K562 (cell line): ENCODE results near the gene NUP62. TPM values are rescaled to one million over a fixed set of nuclear protein-coding genes. Genes with fewer than 3 reads are reported as not detected.

Experiments
- CREM ChIP-seq: IDR thresholded peaks from 2 replicates; pipeline ENCODE4 v1.6.1; 2014; ENCODE audit warnings: antibody characterized with exemption, low read depth
- CSDE1 ChIP-seq, 2 experiments: fragments of 450-650 bp; IDR thresholded peaks; 2 replicates each; pipeline ENCODE4 v1.6.1; 2016; ENCODE audit warnings: mild to moderate bottlenecking in 1 of 2
- CTCFL ChIP-seq: IDR thresholded peaks from 2 replicates; pipeline ENCODE4 v1.6.1; 2011; ENCODE audit warnings: borderline replicate concordance, low read depth, mild to moderate bottlenecking, moderate library complexity, low read length; ENCODE audit not compliant: insufficient read depth, poor library complexity, severe bottlenecking
- GMEB1 ChIP-seq: fragments of 250-450 bp; sonication (Bioruptor Pico); IDR thresholded peaks from 2 replicates; pipeline ENCODE4 v1.4.0; 2020; ENCODE audit warnings: mild to moderate bottlenecking
- KAT2B ChIP-seq: IDR thresholded peaks from one replicate; pipeline ENCODE4 v1.6.1; 2012; ENCODE audit warnings: low read depth, mild to moderate bottlenecking, control low read depth, inconsistent platforms, low read length, moderate library complexity
- MEIS2 ChIP-seq: fragments of 450-650 bp; IDR thresholded peaks from 2 replicates; pipeline ENCODE4 v1.6.1; 2014; ENCODE audit warnings: mild to moderate bottlenecking; ENCODE audit not compliant: partially characterized antibody
- NR2C1 ChIP-seq, 2 experiments: fragments of 450-650 bp; IDR thresholded peaks; 2 replicates each; pipeline ENCODE4 v1.6.1; 2017; ENCODE audit warnings: mild to moderate bottlenecking in 2 of 2, antibody characterized with exemption in 1 of 2, inconsistent platforms in 1 of 2, missing compliant biosample characterization in 1 of 2, missing genetic modification characterization in 1 of 2
- RBM25 ChIP-seq: fragments of 200-400 bp; formaldehyde crosslinking; IDR thresholded peaks from 2 replicates; pipeline ENCODE4 v1.6.1; 2018; ENCODE audit warnings: low read length, low read depth, moderate library complexity; ENCODE audit not compliant: severe bottlenecking
- REST ChIP-seq, 2 experiments: fragments of 450-650 bp; formaldehyde crosslinking in 1 of 2; IDR thresholded peaks; 2 replicates each; pipeline versions ENCODE4 v1.4.0 to v1.6.1; 2014 to 2020; ENCODE audit warnings: mild to moderate bottlenecking in 2 of 2, borderline replicate concordance in 1 of 2, low read depth in 1 of 2
- THAP12 ChIP-seq: fragments of 250-450 bp; sonication (Bioruptor Pico); IDR thresholded peaks from 2 replicates; pipeline ENCODE4 v1.9.0; 2021; ENCODE audit warnings: mild to moderate bottlenecking, inconsistent platforms
- ZNF586 ChIP-seq: fragments of 450-650 bp; formaldehyde crosslinking; conservative IDR thresholded peaks from 2 replicates; pipeline ENCODE4 v1.4.0; 2020; ENCODE audit warnings: mild to moderate bottlenecking, moderate library complexity
- polyA plus RNA-seq, 8 experiments: library from polyadenylated mRNA; depleted of rRNA in 4 of 8; stranded (reverse) in 5 of 8; unstranded in 3 of 8; fragments of >200 nt; fragmentation: Nextera tagmentation in 2 of 8; fragmentation: Illumina TruSeq in 1 of 8; extraction: Ambion mirVana in 2 of 8; extraction: Trizol in 1 of 8; gene quantifications; 2 replicates each; pipeline versions ENCODE4 v1.2.1 to v1.2.3, GENCODE V29; 2011 to 2014; ENCODE audit warnings: inconsistent platforms in 1 of 8, missing spikeins in 1 of 8
- total RNA-seq, 7 experiments: library from RNA; depleted of rRNA in 6 of 7; stranded (reverse); fragments of >200 nt in 6 of 7; fragmentation: Illumina TruSeq in 2 of 7; extraction: Trizol in 2 of 7; gene quantifications; 2 replicates each; pipeline versions ENCODE4 v1.2.1 to v1.2.3, GENCODE V29; 2011 to 2021; ENCODE audit warnings: low replicate concordance in 1 of 7

The NUP62 gene
- total and polyA plus RNA-seq, 9 of the 15 experiments (the other 6 are each of a cell fraction or from before 2014, with no cell fraction given) = 16.9 to 109 (median 66.0) TPM

GRCh38 chr19:49877879-49878743 is 51.2 kb downstream of the NUP62 start (continued):
- TF ChIP-seq RBM25 (no peak), ZNF586 (CRISPR knock-in tag) (no peak), GMEB1 (no peak), REST (IDR thresholded peaks at IDR 0.05; ENCODE audit: borderline replicate concordance) (no peak), REST (CRISPR knock-in tag; IDR thresholded peaks at IDR 0.05; ENCODE audit: low read depth) (peak; percentile 11; the same call in 1 of the 2 replicates), NR2C1 (IDR thresholded peaks at IDR 0.05) (no peak), NR2C1 (tag; IDR thresholded peaks at IDR 0.05) (no peak), CTCFL (no peak), CSDE1 (IDR thresholded peaks at IDR 0.05) (no peak), KAT2B (no peak), CREM (no peak), THAP12 (CRISPR knock-in tag) (no peak), MEIS2 (no peak)
